ENCODE data around the gene EIF2B2. TPM values are rescaled to one million over a fixed set of nuclear protein-coding genes. Genes with fewer than 3 reads are reported as not detected.

Gene EIF2B2
- total and polyA plus RNA-seq, 4 donors: 19.6 to 45.2 (median 35.0) TPM

GRCh38 chr14:74982661-74983060 is 20.1 kb upstream of the EIF2B2 start:
- no peak for DNase-seq
- no peak overlapping the region for H3K9ac ChIP-seq (ENCODE audit: insufficient read depth in 1 of 2, low read length in 2 of 2)
- H3K4me3 ChIP-seq: no peak overlapping the region
- no peak overlapping the region for H3K27ac ChIP-seq (ENCODE audit: low read depth in 1 of 2, low read length in 1 of 2)
- 80 to 89% methylated on average over 4 of the region's 4 CpGs for WGBS, 2 donors
- ATAC-seq (ENCODE audit: insufficient read depth, low FRiP score): no peak
- H3K4me1 ChIP-seq (ENCODE audit: control insufficient read depth in 5 of 5, insufficient read depth in 5 of 5, low read length in 5 of 5): peaks cover 0 to 48% (median 8%) of the 10 kb centered on the region in 5 donors
- H3K27me3 ChIP-seq (ENCODE audit: control insufficient read depth in 3 of 3, insufficient read depth in 3 of 3, low read length in 2 of 3): no peaks in the 10 kb centered on the region
- no peak for TF ChIP-seq CTCF (IDR thresholded peaks at IDR 0.05; ENCODE audit: control extremely low read depth, extremely low read depth)
- H3K9me3 ChIP-seq (ENCODE audit: control insufficient read depth in 4 of 4, insufficient read depth in 3 of 4, low read length in 3 of 4): no peaks in the 10 kb centered on the region
- no peaks in the 10 kb centered on the region for H3K36me3 ChIP-seq (ENCODE audit: control insufficient read depth in 4 of 4, insufficient read depth in 4 of 4, low read length in 4 of 4)

GRCh38 chr14:74983343-74983742 is 19.4 kb upstream of the EIF2B2 start:
- H3K27ac ChIP-seq (ENCODE audit: low read depth in 1 of 2, low read length in 1 of 2): no peak overlapping the region
- ATAC-seq (ENCODE audit: insufficient read depth, low FRiP score) (no peak), DNase-seq (no peak)
- H3K9ac ChIP-seq (ENCODE audit: insufficient read depth in 1 of 2, low read length in 2 of 2): no peak overlapping the region
- H3K9me3 ChIP-seq (ENCODE audit: control insufficient read depth in 4 of 4, insufficient read depth in 3 of 4, low read length in 3 of 4): no peaks in the 10 kb centered on the region
- 61 to 78% methylated on average over 1 of the region's 1 CpG for whole genome bisulfite sequencing, 2 donors
- H3K4me3 ChIP-seq: no peak overlapping the region
- H3K27me3 ChIP-seq (ENCODE audit: control insufficient read depth in 3 of 3, insufficient read depth in 3 of 3, low read length in 2 of 3): no peaks in the 10 kb centered on the region
- TF ChIP-seq CTCF (IDR thresholded peaks at IDR 0.05; ENCODE audit: control extremely low read depth, extremely low read depth): no peak
- H3K4me1 ChIP-seq (ENCODE audit: control insufficient read depth in 5 of 5, insufficient read depth in 5 of 5, low read length in 5 of 5): peaks cover 0 to 41% (median 10%) of the 10 kb centered on the region in 5 donors
- H3K36me3 ChIP-seq (ENCODE audit: control insufficient read depth in 4 of 4, insufficient read depth in 4 of 4, low read length in 4 of 4): no peaks in the 10 kb centered on the region

GRCh38 chr14:74984236-74985027 is 18.3 kb upstream of the EIF2B2 start:
- Histone ChIP-seq H3K9me3 (ENCODE audit: control insufficient read depth in 4 of 4, insufficient read depth in 3 of 4, low read length in 3 of 4) (no peaks in the 10 kb centered on the region), H3K4me1 (ENCODE audit: control insufficient read depth in 5 of 5, insufficient read depth in 5 of 5, low read length in 5 of 5) (peaks cover 0 to 31% (median 12%) of the 10 kb centered on the region in 5 donors), H3K4me3 (no peak overlapping the region), H3K9ac (ENCODE audit: insufficient read depth in 1 of 2, low read length in 2 of 2) (no peak overlapping the region), H3K27me3 (ENCODE audit: control insufficient read depth in 3 of 3, insufficient read depth in 3 of 3, low read length in 2 of 3) (no peaks in the 10 kb centered on the region), H3K36me3 (ENCODE audit: control insufficient read depth in 4 of 4, insufficient read depth in 4 of 4, low read length in 4 of 4) (no peaks in the 10 kb centered on the region), H3K27ac (ENCODE audit: low read depth in 1 of 2, low read length in 1 of 2) (no peak overlapping the region)
- ATAC-seq (ENCODE audit: insufficient read depth, low FRiP score) (no peak), DNase-seq (no peak)
- no peak for TF ChIP-seq CTCF (IDR thresholded peaks at IDR 0.05; ENCODE audit: control extremely low read depth, extremely low read depth)
- WGBS, 2 donors: 88 to 91% methylated on average over 16 of the region's 16 CpGs

GRCh38 chr14:74985028-74985310 is 17.8 kb upstream of the EIF2B2 start:
- H3K4me1 ChIP-seq (ENCODE audit: control insufficient read depth in 5 of 5, insufficient read depth in 5 of 5, low read length in 5 of 5): peaks cover 0 to 26% (median 12%) of the 10 kb centered on the region in 5 donors
- no peak overlapping the region for H3K9ac ChIP-seq (ENCODE audit: insufficient read depth in 1 of 2, low read length in 2 of 2)
- ATAC-seq (ENCODE audit: insufficient read depth, low FRiP score) (no peak), DNase-seq (no peak)
- no peaks in the 10 kb centered on the region for H3K9me3 ChIP-seq (ENCODE audit: control insufficient read depth in 4 of 4, insufficient read depth in 3 of 4, low read length in 3 of 4)
- H3K27me3 ChIP-seq (ENCODE audit: control insufficient read depth in 3 of 3, insufficient read depth in 3 of 3, low read length in 2 of 3): no peaks in the 10 kb centered on the region
- no peak overlapping the region for H3K27ac ChIP-seq (ENCODE audit: low read depth in 1 of 2, low read length in 1 of 2)
- no peak for TF ChIP-seq CTCF (IDR thresholded peaks at IDR 0.05; ENCODE audit: control extremely low read depth, extremely low read depth)
- H3K4me3 ChIP-seq: no peak overlapping the region
- no peaks in the 10 kb centered on the region for H3K36me3 ChIP-seq (ENCODE audit: control insufficient read depth in 4 of 4, insufficient read depth in 4 of 4, low read length in 4 of 4)
- 85 to 86% methylated on average over 6 to 10 of the region's 10 CpGs for WGBS, 2 donors

Data from lung (tissue), 12 donors.